Right atrium auricular region (tissue), 2 donors: Measurements from ENCODE around the gene SH2D1B. TPM values are rescaled to one million over a fixed set of nuclear protein-coding genes. Genes with fewer than 3 reads are reported as not detected.
A peak's percentile ranks its signal among the peaks of the same experiment; 100 is the strongest.

Experiments
- DNase-seq: peaks from one replicate; pipeline ENCODE4 v3.0.0-alpha.2; 2019; ENCODE audit warnings: low spot score
- H3K27ac ChIP-seq, 2 donors: fragments of 200-600 bp; sonication (generic); 1 replicate in 1 of 2; 2 replicates in 1 of 2; pipeline ENCODE4 v1.5.1; 2016 to 2019
- H3K27me3 ChIP-seq, 2 donors: fragments of 200-600 bp; sonication (generic); one replicate each; pipeline versions ENCODE4 v1.5.1 to v1.6.0; 2017 to 2019
- H3K36me3 ChIP-seq: fragments of 200-600 bp; sonication (generic); one replicate; pipeline ENCODE4 v1.5.1; 2016
- H3K4me1 ChIP-seq, 2 donors: fragments of 200-600 bp; sonication (generic); one replicate each; pipeline versions ENCODE4 v1.5.1 to v1.6.0; 2017 to 2019
- H3K4me3 ChIP-seq, 2 donors: fragments of 200-600 bp; sonication (generic); 1 replicate in 1 of 2; 2 replicates in 1 of 2; pipeline ENCODE4 v1.5.1; 2017 to 2019; ENCODE audit warnings: mild to moderate bottlenecking in 1 of 2, moderate library complexity in 1 of 2
- H3K9me3 ChIP-seq, 2 donors: fragments of 200-600 bp; sonication (generic); one replicate each; pipeline ENCODE4 v1.5.1; 2019
- CTCF ChIP-seq, 2 donors: fragments of 200-600 bp; sonication (generic); IDR thresholded peaks; one replicate each; pipeline ENCODE4 v1.5.1; 2019; ENCODE audit warnings: antibody characterized with exemption in 2 of 2
- total RNA-seq, 2 donors: library from RNA; depleted of rRNA; stranded (reverse); fragments of >200 nt; gene quantifications; one replicate each; pipeline ENCODE4 v1.1.0, GENCODE V29; 2016

Gene SH2D1B
- total RNA-seq, 2 donors from 2014 or later: 0.16 TPM; not detected in 1

- no peak for DNase-seq
- Histone ChIP-seq H3K27ac (no peak overlapping the region), H3K27me3 (no peaks in the 10 kb centered on the region), H3K36me3 (no peaks in the 10 kb centered on the region), H3K4me1 (no peaks in the 10 kb centered on the region), H3K9me3 (no peaks in the 10 kb centered on the region), H3K4me3 (no peak overlapping the region)
- TF ChIP-seq CTCF (IDR thresholded peaks at IDR 0.05): no peak
These were observed 15.6 kb downstream of the SH2D1B start for GRCh38 chr1:162396201-162396906.

- peak; percentile 80 to 85 for TF ChIP-seq CTCF (IDR thresholded peaks at IDR 0.05)
- no peaks in the 10 kb centered on the region for H3K27me3 ChIP-seq
- H3K36me3 ChIP-seq: no peaks in the 10 kb centered on the region
- DNase-seq: peak; percentile 51
- no peak overlapping the region for H3K27ac ChIP-seq
- H3K9me3 ChIP-seq: no peaks in the 10 kb centered on the region
- no peaks in the 10 kb centered on the region for H3K4me1 ChIP-seq
- H3K4me3 ChIP-seq: no peak overlapping the region
These were observed 20.0 kb downstream of the SH2D1B start for GRCh38 chr1:162391790-162392563.

GRCh38 chr1:162390396-162391185 lies 21.3 kb downstream of the SH2D1B start:
- Histone ChIP-seq H3K4me1 (no peaks in the 10 kb centered on the region), H3K27ac (no peak overlapping the region), H3K36me3 (no peaks in the 10 kb centered on the region), H3K4me3 (no peak overlapping the region), H3K27me3 (no peaks in the 10 kb centered on the region), H3K9me3 (no peaks in the 10 kb centered on the region)
- no peak for TF ChIP-seq CTCF (IDR thresholded peaks at IDR 0.05)
- peak; percentile 23 for DNase-seq

GRCh38 chr1:162389971-162390370 lies 22.0 kb downstream of the SH2D1B start:
- Histone ChIP-seq H3K9me3 (no peaks in the 10 kb centered on the region), H3K4me1 (no peaks in the 10 kb centered on the region), H3K4me3 (no peak overlapping the region), H3K27me3 (no peaks in the 10 kb centered on the region), H3K27ac (no peak overlapping the region), H3K36me3 (no peaks in the 10 kb centered on the region)
- peak; percentile 32 for DNase-seq
- TF ChIP-seq CTCF (IDR thresholded peaks at IDR 0.05): no peak

- no peak for TF ChIP-seq CTCF (IDR thresholded peaks at IDR 0.05)
- H3K4me1 ChIP-seq: no peaks in the 10 kb centered on the region
- H3K4me3 ChIP-seq: no peak overlapping the region
- H3K9me3 ChIP-seq: no peaks in the 10 kb centered on the region
- no peaks in the 10 kb centered on the region for H3K27me3 ChIP-seq
- no peaks in the 10 kb centered on the region for H3K36me3 ChIP-seq
- DNase-seq: peak; percentile 9
- no peak overlapping the region for H3K27ac ChIP-seq
These were observed 22.7 kb downstream of the SH2D1B start for GRCh38 chr1:162389021-162389818.
